Activated CD8-positive, alpha-beta memory T cell treated with anti-CD3 and anti-CD28 coated beads for 24 hours (primary cell): Measurements from ENCODE around the gene NEUROG2.
"Not testable (repeated sequence)": the region's sequence is repeated elsewhere in the genome, so short reads cannot be mapped to it uniquely, and the experiment has no call there.

Experiments used
- DNase-seq: peaks from one replicate; pipeline ENCODE4 v3.0.0-alpha.2; 2020

NEUROG2 gene

GRCh38 chr4:112516066-112516470 lies at the start of gene NEUROG2:
NEUROG2 (minus strand) TSS chr4:112516180; CDS start chr4:112515475, 705 bp downstream.
- no peak for DNase-seq

- DNase-seq, result no peak
These were observed 48.8 kb upstream of the NEUROG2 start for GRCh38 chr4:112564706-112565270.

GRCh38 chr4:112563431-112564200 lies 47.6 kb upstream of the NEUROG2 start:
- no peak for DNase-seq

GRCh38 chr4:112562254-112562879 lies 46.4 kb upstream of the NEUROG2 start:
- no peak for DNase-seq

GRCh38 chr4:112560084-112560483 lies 44.1 kb upstream of the NEUROG2 start:
- no peak for DNase-seq

GRCh38 chr4:112559053-112559452 lies 43.1 kb upstream of the NEUROG2 start:
- no peak for DNase-seq

GRCh38 chr4:112557676-112558411 lies 41.9 kb upstream of the NEUROG2 start:
- DNase-seq, result no peak

GRCh38 chr4:112554271-112554670 lies 38.3 kb upstream of the NEUROG2 start:
- not testable (repeated sequence) for DNase-seq

- no peak for DNase-seq
These were observed 36.7 kb upstream of the NEUROG2 start for GRCh38 chr4:112552668-112553067.

- DNase-seq, result no peak
These were observed 34.7 kb upstream of the NEUROG2 start for GRCh38 chr4:112550728-112551127.

- no peak for DNase-seq
These were observed 30.5 kb upstream of the NEUROG2 start for GRCh38 chr4:112546476-112546875.

GRCh38 chr4:112545346-112545745 lies 29.4 kb upstream of the NEUROG2 start:
- no peak for DNase-seq

GRCh38 chr4:112540695-112541094 lies 24.7 kb upstream of the NEUROG2 start:
- DNase-seq, result no peak

GRCh38 chr4:112536123-112536522 lies 20.1 kb upstream of the NEUROG2 start:
- no peak for DNase-seq

GRCh38 chr4:112532267-112532666 lies 16.3 kb upstream of the NEUROG2 start:
- DNase-seq, result no peak

GRCh38 chr4:112531146-112531545 lies 15.2 kb upstream of the NEUROG2 start:
- DNase-seq, result no peak

- DNase-seq, result no peak
These were observed 10.1 kb upstream of the NEUROG2 start for GRCh38 chr4:112526061-112526460.

- DNase-seq, result peak; percentile 90
These were observed 8.0 kb upstream of the NEUROG2 start for GRCh38 chr4:112523764-112524505.

- peak; percentile 71 for DNase-seq
These were observed 7.2 kb upstream of the NEUROG2 start for GRCh38 chr4:112523008-112523721.

- DNase-seq, result not testable (repeated sequence)
These were observed 6.5 kb upstream of the NEUROG2 start for GRCh38 chr4:112522431-112522830.

- DNase-seq, result no peak
These were observed 5.4 kb upstream of the NEUROG2 start for GRCh38 chr4:112521123-112522023.
